DOHH2 (cell line): Measurements from ENCODE around the gene TSPAN5.

Source experiments
- EZH2phosphoT487 ChIP-seq: fragments of 200-600 bp; sonication (generic); IDR thresholded peaks from 2 replicates; pipeline ENCODE4 v1.6.1; 2017; ENCODE audit warnings: borderline replicate concordance, mild to moderate bottlenecking, antibody characterized with exemption, low read length, moderate library complexity, mixed read lengths
- TF ChIP-seq, protein P1 (sequence below): fragments of 200-600 bp; sonication (generic); IDR thresholded peaks from one replicate; pipeline ENCODE4 v1.5.1; 2014; ENCODE audit warnings: antibody characterized with exemption, mild to moderate bottlenecking, low read depth, low read length; ENCODE audit not compliant: poor library complexity, severe bottlenecking

DNA sequence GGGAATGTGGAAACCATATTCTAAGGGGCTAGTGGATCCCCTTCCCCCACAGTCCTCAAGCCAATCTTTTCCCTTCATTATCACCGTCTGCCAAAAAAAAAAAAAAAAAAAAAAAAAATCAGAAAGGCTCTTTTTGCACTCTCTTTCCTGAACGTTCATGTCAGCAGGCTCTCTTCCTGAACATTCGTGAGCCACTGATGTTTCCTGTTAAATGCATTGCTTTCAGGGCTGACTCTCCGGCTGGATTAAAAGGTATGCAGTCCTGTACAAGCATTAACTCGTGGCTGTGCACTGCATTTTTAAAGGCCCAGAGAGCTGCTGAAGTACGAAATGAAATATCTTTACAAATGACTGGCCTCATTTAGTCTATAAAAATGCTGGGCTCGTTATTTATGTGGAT lies 34.0 kb upstream of the TSPAN5 start:
- TF ChIP-seq, protein P1, sequence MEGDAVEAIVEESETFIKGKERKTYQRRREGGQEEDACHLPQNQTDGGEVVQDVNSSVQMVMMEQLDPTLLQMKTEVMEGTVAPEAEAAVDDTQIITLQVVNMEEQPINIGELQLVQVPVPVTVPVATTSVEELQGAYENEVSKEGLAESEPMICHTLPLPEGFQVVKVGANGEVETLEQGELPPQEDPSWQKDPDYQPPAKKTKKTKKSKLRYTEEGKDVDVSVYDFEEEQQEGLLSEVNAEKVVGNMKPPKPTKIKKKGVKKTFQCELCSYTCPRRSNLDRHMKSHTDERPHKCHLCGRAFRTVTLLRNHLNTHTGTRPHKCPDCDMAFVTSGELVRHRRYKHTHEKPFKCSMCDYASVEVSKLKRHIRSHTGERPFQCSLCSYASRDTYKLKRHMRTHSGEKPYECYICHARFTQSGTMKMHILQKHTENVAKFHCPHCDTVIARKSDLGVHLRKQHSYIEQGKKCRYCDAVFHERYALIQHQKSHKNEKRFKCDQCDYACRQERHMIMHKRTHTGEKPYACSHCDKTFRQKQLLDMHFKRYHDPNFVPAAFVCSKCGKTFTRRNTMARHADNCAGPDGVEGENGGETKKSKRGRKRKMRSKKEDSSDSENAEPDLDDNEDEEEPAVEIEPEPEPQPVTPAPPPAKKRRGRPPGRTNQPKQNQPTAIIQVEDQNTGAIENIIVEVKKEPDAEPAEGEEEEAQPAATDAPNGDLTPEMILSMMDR, result no peak
- no peak for TF ChIP-seq EZH2phosphoT487
